ENCODE results near the gene CTNND2.

Gene CTNND2

DNA sequence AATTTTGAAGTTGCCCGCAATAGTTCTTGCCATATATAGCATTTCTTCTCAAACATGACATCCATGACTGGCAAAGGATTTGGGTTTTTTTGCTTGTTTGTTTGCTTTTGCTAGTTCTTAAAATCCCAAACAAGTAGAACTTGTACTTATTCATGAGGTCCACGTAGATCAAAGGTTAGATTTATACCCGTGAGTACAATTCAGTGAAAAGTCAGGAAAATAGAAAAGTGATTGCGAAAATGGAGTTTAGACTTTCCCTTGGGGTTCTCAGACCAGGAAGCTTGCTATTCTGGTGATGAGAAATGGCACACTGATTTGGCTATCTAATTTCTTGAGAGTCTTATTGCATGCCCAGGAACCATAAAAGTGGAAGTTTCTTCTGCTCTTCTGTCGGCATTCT lies 304.7 kb downstream of the CTNND2 start:
- no peak overlapping the region for H3K9ac ChIP-seq (ENCODE audit: low read length)
- H3K18ac ChIP-seq (ENCODE audit: low read depth in 1 of 2, low read length in 2 of 2) = no peak overlapping the region
- H3K36me3 ChIP-seq (ENCODE audit: control insufficient read depth in 1 of 2, insufficient read depth in 2 of 2, low read depth in 1 of 2, low read length in 2 of 2) = no peaks in the 10 kb centered on the region
- H3K4me2 ChIP-seq (ENCODE audit: low read length, poor library complexity, severe bottlenecking) = no peak overlapping the region
- no peak overlapping the region for H4K91ac ChIP-seq (ENCODE audit: low read length)
- H3K4ac ChIP-seq (ENCODE audit: low read depth in 1 of 2, low read length in 2 of 2) = no peak overlapping the region
- no peaks in the 10 kb centered on the region for H3K79me1 ChIP-seq (replicated peaks; ENCODE audit: low read length, poor library complexity, severe bottlenecking)
- WGBS = 74% methylated on average over 4 of the region's 5 CpGs
- no peak for DNase-seq
- no peak overlapping the region for H3K14ac ChIP-seq (ENCODE audit: low read length in 2 of 2)
- H3K27ac ChIP-seq (ENCODE audit: low read length, poor library complexity, severe bottlenecking) = no peak overlapping the region
- H3K4me1 ChIP-seq (ENCODE audit: control insufficient read depth, insufficient read depth, low read depth, low read length) = no peaks in the 10 kb centered on the region
- H4K8ac ChIP-seq (ENCODE audit: low read length) = no peak overlapping the region
- H3K4me3 ChIP-seq (ENCODE audit: insufficient read depth in 1 of 2, low read depth in 1 of 2, low read length in 2 of 2) = no peak overlapping the region
- no peak overlapping the region for H2BK15ac ChIP-seq (ENCODE audit: low read depth, poor library complexity, severe bottlenecking)
- H3K23ac ChIP-seq (ENCODE audit: low read length in 2 of 2) = no peak overlapping the region
- H2AFZ ChIP-seq (ENCODE audit: low read depth, low read length) = no peak overlapping the region
- H2AK5ac ChIP-seq (ENCODE audit: low read length, severe bottlenecking) = no peak overlapping the region
- no peak overlapping the region for H2BK12ac ChIP-seq (ENCODE audit: low read length in 2 of 2)
- no peak overlapping the region for H2BK120ac ChIP-seq (ENCODE audit: low read depth, low read length)
- H2BK5ac ChIP-seq (ENCODE audit: low read depth, low read length, poor library complexity, severe bottlenecking) = no peak overlapping the region
- no peaks in the 10 kb centered on the region for H3K9me3 ChIP-seq (ENCODE audit: control insufficient read depth, low read length)
- H3K27me3 ChIP-seq (ENCODE audit: control insufficient read depth in 1 of 2, insufficient read depth in 1 of 2, low read length in 2 of 2) = no peaks in the 10 kb centered on the region

DNA sequence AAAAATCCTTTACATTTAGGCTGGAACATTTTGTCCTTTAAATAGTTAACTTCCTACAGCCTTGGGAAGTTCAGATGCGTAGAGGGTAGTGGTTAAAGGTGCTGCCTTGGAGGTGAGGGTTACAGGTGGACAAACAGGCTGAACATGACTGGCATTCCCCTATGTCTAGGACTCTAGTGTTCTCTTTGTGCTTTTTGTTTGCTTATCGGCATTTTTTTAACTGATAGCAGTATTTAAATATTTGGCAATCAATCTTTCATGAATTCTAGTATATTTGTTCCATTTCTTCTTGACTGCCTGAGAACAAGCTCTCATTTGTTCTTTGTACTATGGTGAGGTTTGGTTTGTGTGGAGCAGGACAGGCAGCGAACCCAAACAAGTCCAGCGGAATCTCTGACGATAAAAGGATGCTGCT lies 307.6 kb downstream of the CTNND2 start:
- no peak overlapping the region for H4K8ac ChIP-seq (ENCODE audit: low read length)
- no peaks in the 10 kb centered on the region for H3K4me1 ChIP-seq (ENCODE audit: control insufficient read depth, insufficient read depth, low read depth, low read length)
- H2AK5ac ChIP-seq (ENCODE audit: low read length, severe bottlenecking) = no peak overlapping the region
- H3K27ac ChIP-seq (ENCODE audit: low read length, poor library complexity, severe bottlenecking) = no peak overlapping the region
- no peak overlapping the region for H3K23ac ChIP-seq (ENCODE audit: low read length in 2 of 2)
- no peak overlapping the region for H2BK15ac ChIP-seq (ENCODE audit: low read depth, poor library complexity, severe bottlenecking)
- no peak overlapping the region for H2AFZ ChIP-seq (ENCODE audit: low read depth, low read length)
- no peaks in the 10 kb centered on the region for H3K9me3 ChIP-seq (ENCODE audit: control insufficient read depth, low read length)
- no peak for DNase-seq
- no peak overlapping the region for H4K91ac ChIP-seq (ENCODE audit: low read length)
- H3K18ac ChIP-seq (ENCODE audit: low read depth in 1 of 2, low read length in 2 of 2) = no peak overlapping the region
- no peak overlapping the region for H3K4ac ChIP-seq (ENCODE audit: low read depth in 1 of 2, low read length in 2 of 2)
- H3K4me3 ChIP-seq (ENCODE audit: insufficient read depth in 1 of 2, low read depth in 1 of 2, low read length in 2 of 2) = no peak overlapping the region
- H3K9ac ChIP-seq (ENCODE audit: low read length) = no peak overlapping the region
- no peak overlapping the region for H2BK5ac ChIP-seq (ENCODE audit: low read depth, low read length, poor library complexity, severe bottlenecking)
- no peak overlapping the region for H2BK120ac ChIP-seq (ENCODE audit: low read depth, low read length)
- no peaks in the 10 kb centered on the region for H3K79me1 ChIP-seq (replicated peaks; ENCODE audit: low read length, poor library complexity, severe bottlenecking)
- WGBS = 79% methylated on average over 4 of the region's 5 CpGs
- no peaks in the 10 kb centered on the region for H3K27me3 ChIP-seq (ENCODE audit: control insufficient read depth in 1 of 2, insufficient read depth in 1 of 2, low read length in 2 of 2)
- H2BK12ac ChIP-seq (ENCODE audit: low read length in 2 of 2) = no peak overlapping the region
- no peaks in the 10 kb centered on the region for H3K36me3 ChIP-seq (ENCODE audit: control insufficient read depth in 1 of 2, insufficient read depth in 2 of 2, low read depth in 1 of 2, low read length in 2 of 2)
- H3K4me2 ChIP-seq (ENCODE audit: low read length, poor library complexity, severe bottlenecking) = no peak overlapping the region
- no peak overlapping the region for H3K14ac ChIP-seq (ENCODE audit: low read length in 2 of 2)

DNA sequence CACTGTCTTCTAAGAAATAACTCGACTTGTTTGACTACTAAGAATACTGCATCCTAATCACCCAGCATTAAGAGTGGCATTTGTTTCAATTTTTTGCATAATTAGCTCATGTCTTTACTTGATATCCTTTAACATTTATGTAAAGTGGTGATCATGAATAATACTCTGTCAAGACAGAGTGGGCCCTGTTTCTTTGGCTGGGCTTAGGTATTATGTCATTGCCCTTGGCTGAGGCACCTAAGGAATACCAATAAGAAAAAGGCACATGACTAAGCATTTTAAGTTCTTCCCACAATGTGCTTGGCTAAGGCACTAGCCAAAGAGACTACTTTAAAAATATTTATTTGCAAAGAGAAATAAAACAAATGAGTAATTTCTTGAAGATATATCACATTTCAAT lies 308.1 kb downstream of the CTNND2 start:
- Histone ChIP-seq H3K9ac (ENCODE audit: low read length) (no peak overlapping the region), H4K91ac (ENCODE audit: low read length) (no peak overlapping the region), H3K18ac (ENCODE audit: low read depth in 1 of 2, low read length in 2 of 2) (no peak overlapping the region), H3K9me3 (ENCODE audit: control insufficient read depth, low read length) (no peaks in the 10 kb centered on the region), H2AFZ (ENCODE audit: low read depth, low read length) (no peak overlapping the region), H3K36me3 (ENCODE audit: control insufficient read depth in 1 of 2, insufficient read depth in 2 of 2, low read depth in 1 of 2, low read length in 2 of 2) (no peaks in the 10 kb centered on the region), H4K8ac (ENCODE audit: low read length) (no peak overlapping the region), H3K4me1 (ENCODE audit: control insufficient read depth, insufficient read depth, low read depth, low read length) (no peaks in the 10 kb centered on the region), H3K27ac (ENCODE audit: low read length, poor library complexity, severe bottlenecking) (no peak overlapping the region), H3K79me1 (replicated peaks; ENCODE audit: low read length, poor library complexity, severe bottlenecking) (no peaks in the 10 kb centered on the region), H3K27me3 (ENCODE audit: control insufficient read depth in 1 of 2, insufficient read depth in 1 of 2, low read length in 2 of 2) (no peaks in the 10 kb centered on the region), H2AK5ac (ENCODE audit: low read length, severe bottlenecking) (no peak overlapping the region), H3K14ac (ENCODE audit: low read length in 2 of 2) (no peak overlapping the region), H2BK12ac (ENCODE audit: low read length in 2 of 2) (no peak overlapping the region), H2BK15ac (ENCODE audit: low read depth, poor library complexity, severe bottlenecking) (no peak overlapping the region), H2BK120ac (ENCODE audit: low read depth, low read length) (no peak overlapping the region), H2BK5ac (ENCODE audit: low read depth, low read length, poor library complexity, severe bottlenecking) (no peak overlapping the region), H3K4ac (ENCODE audit: low read depth in 1 of 2, low read length in 2 of 2) (no peak overlapping the region), H3K23ac (ENCODE audit: low read length in 2 of 2) (no peak overlapping the region), H3K4me3 (ENCODE audit: insufficient read depth in 1 of 2, low read depth in 1 of 2, low read length in 2 of 2) (no peak overlapping the region), H3K4me2 (ENCODE audit: low read length, poor library complexity, severe bottlenecking) (no peak overlapping the region)
- 40% methylated on average over 1 of the region's 1 CpG for WGBS
- no peak for DNase-seq

DNA sequence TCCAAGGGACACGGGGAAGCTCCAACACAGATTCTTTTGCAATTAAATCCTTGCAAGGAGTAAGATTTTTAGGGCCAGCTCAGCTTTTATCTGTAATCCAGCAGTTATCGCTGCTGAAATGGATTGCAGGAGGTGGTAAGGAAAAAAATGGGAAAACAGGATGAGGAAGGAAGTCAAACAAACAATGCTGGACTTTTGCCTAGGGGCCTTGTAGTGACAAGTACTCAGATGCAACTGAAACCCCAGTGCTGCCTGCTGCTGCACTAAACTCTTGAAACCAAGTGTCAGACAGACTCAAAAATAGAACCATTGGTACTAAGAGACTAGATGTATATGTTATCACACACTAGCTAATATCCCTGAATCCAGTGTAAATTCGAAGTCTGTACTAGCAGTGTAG lies 309.2 kb downstream of the CTNND2 start:
- WGBS = 62% methylated on average over 2 of the region's 3 CpGs

More for the DNA sequence above, 309.2 kb downstream of the CTNND2 start:
- Histone ChIP-seq H3K18ac (ENCODE audit: low read depth in 1 of 2, low read length in 2 of 2) (no peak overlapping the region), H3K4me2 (ENCODE audit: low read length, poor library complexity, severe bottlenecking) (no peak overlapping the region), H2BK120ac (ENCODE audit: low read depth, low read length) (no peak overlapping the region), H3K23ac (ENCODE audit: low read length in 2 of 2) (no peak overlapping the region), H3K27me3 (ENCODE audit: control insufficient read depth in 1 of 2, insufficient read depth in 1 of 2, low read length in 2 of 2) (no peaks in the 10 kb centered on the region), H4K8ac (ENCODE audit: low read length) (no peak overlapping the region), H2AK5ac (ENCODE audit: low read length, severe bottlenecking) (no peak overlapping the region), H4K91ac (ENCODE audit: low read length) (no peak overlapping the region), H2BK15ac (ENCODE audit: low read depth, poor library complexity, severe bottlenecking) (no peak overlapping the region), H3K4me1 (ENCODE audit: control insufficient read depth, insufficient read depth, low read depth, low read length) (no peaks in the 10 kb centered on the region), H3K9ac (ENCODE audit: low read length) (no peak overlapping the region), H3K9me3 (ENCODE audit: control insufficient read depth, low read length) (no peaks in the 10 kb centered on the region), H3K4ac (ENCODE audit: low read depth in 1 of 2, low read length in 2 of 2) (no peak overlapping the region), H2BK12ac (ENCODE audit: low read length in 2 of 2) (no peak overlapping the region), H3K36me3 (ENCODE audit: control insufficient read depth in 1 of 2, insufficient read depth in 2 of 2, low read depth in 1 of 2, low read length in 2 of 2) (no peaks in the 10 kb centered on the region), H3K14ac (ENCODE audit: low read length in 2 of 2) (no peak overlapping the region), H3K79me1 (replicated peaks; ENCODE audit: low read length, poor library complexity, severe bottlenecking) (no peaks in the 10 kb centered on the region), H2BK5ac (ENCODE audit: low read depth, low read length, poor library complexity, severe bottlenecking) (no peak overlapping the region), H3K27ac (ENCODE audit: low read length, poor library complexity, severe bottlenecking) (no peak overlapping the region), H3K4me3 (ENCODE audit: insufficient read depth in 1 of 2, low read depth in 1 of 2, low read length in 2 of 2) (no peak overlapping the region), H2AFZ (ENCODE audit: low read depth, low read length) (no peak overlapping the region)
- no peak for DNase-seq
